Osteocyte (in vitro differentiated cells): ENCODE measurements around the gene IRGC. TPM values are rescaled to one million over a fixed set of nuclear protein-coding genes. Genes with fewer than 3 reads are reported as not detected.

Experiments
- DNase-seq: peaks from one replicate; pipeline ENCODE4 v3.0.0; 2021; ENCODE audit warnings: mixed read lengths; ENCODE audit not compliant: unreplicated experiment; ENCODE audit errors: extremely low spot score
- H3K27ac Mint-ChIP-seq: one replicate; pipeline ENCODE4 v1.8.0; 2021; ENCODE audit warnings: mild to moderate bottlenecking, mixed read lengths; ENCODE audit not compliant: unreplicated experiment
- H3K27me3 Mint-ChIP-seq: one replicate; pipeline ENCODE4 v1.8.0; 2021; ENCODE audit warnings: mixed read lengths; ENCODE audit not compliant: unreplicated experiment
- H3K36me3 Mint-ChIP-seq: one replicate; pipeline ENCODE4 v1.8.0; 2021; ENCODE audit warnings: mixed read lengths; ENCODE audit not compliant: unreplicated experiment
- H3K4me1 Mint-ChIP-seq: one replicate; pipeline ENCODE4 v1.8.0; 2021; ENCODE audit warnings: mixed read lengths; ENCODE audit not compliant: unreplicated experiment
- H3K4me3 Mint-ChIP-seq: one replicate; pipeline ENCODE4 v1.8.0; 2021; ENCODE audit warnings: mild to moderate bottlenecking, moderate library complexity, mixed read lengths; ENCODE audit not compliant: unreplicated experiment
- H3K9me3 Mint-ChIP-seq: one replicate; pipeline ENCODE4 v1.8.0; 2021; ENCODE audit warnings: mixed read lengths; ENCODE audit not compliant: unreplicated experiment
- total RNA-seq: library from RNA; stranded (reverse); gene quantifications from 2 replicates; pipeline ENCODE4 v1.2.1, GENCODE V29; 2021
- TF ChIP-seq, protein P1 (sequence below): fragments of 200-600 bp; sonication (generic); IDR thresholded peaks from 2 replicates; pipeline ENCODE4 v1.5.0; 2021; ENCODE audit warnings: antibody characterized with exemption, mild to moderate bottlenecking, moderate library complexity

Gene IRGC
- total RNA-seq, 1 donor from 2014 or later = not detected

DNA sequence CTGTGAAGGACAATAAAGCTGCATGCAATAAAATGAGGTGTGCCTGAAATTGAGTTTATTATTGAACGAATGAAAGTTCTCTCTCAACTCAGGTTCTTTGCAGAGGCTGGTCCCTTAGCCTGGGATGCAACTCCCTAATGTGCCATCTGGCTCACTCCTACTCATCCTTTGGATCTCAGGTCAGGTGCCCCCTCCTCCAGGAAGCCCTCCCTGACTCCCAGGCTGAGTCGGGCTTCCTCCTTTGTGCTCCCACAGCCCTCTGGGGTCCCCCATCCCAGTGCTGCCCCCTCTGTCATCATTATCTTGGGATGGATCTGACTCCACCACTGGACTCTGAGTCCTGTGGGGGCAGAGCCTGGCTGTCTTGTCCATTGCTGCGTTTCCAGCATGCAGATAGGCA lies 2.7 kb upstream of the IRGC start:
- DNase-seq = no peak
- TF ChIP-seq, protein P1, sequence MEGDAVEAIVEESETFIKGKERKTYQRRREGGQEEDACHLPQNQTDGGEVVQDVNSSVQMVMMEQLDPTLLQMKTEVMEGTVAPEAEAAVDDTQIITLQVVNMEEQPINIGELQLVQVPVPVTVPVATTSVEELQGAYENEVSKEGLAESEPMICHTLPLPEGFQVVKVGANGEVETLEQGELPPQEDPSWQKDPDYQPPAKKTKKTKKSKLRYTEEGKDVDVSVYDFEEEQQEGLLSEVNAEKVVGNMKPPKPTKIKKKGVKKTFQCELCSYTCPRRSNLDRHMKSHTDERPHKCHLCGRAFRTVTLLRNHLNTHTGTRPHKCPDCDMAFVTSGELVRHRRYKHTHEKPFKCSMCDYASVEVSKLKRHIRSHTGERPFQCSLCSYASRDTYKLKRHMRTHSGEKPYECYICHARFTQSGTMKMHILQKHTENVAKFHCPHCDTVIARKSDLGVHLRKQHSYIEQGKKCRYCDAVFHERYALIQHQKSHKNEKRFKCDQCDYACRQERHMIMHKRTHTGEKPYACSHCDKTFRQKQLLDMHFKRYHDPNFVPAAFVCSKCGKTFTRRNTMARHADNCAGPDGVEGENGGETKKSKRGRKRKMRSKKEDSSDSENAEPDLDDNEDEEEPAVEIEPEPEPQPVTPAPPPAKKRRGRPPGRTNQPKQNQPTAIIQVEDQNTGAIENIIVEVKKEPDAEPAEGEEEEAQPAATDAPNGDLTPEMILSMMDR = no peak
- H3K36me3 Mint-ChIP-seq = no peaks in the 10 kb centered on the region
- no peaks in the 10 kb centered on the region for H3K9me3 Mint-ChIP-seq
- peaks cover 7% of the 10 kb centered on the region for H3K27me3 Mint-ChIP-seq
- H3K4me3 Mint-ChIP-seq = no peak overlapping the region
- H3K27ac Mint-ChIP-seq = no peak overlapping the region
- H3K4me1 Mint-ChIP-seq = peaks cover 4% of the 10 kb centered on the region

DNA sequence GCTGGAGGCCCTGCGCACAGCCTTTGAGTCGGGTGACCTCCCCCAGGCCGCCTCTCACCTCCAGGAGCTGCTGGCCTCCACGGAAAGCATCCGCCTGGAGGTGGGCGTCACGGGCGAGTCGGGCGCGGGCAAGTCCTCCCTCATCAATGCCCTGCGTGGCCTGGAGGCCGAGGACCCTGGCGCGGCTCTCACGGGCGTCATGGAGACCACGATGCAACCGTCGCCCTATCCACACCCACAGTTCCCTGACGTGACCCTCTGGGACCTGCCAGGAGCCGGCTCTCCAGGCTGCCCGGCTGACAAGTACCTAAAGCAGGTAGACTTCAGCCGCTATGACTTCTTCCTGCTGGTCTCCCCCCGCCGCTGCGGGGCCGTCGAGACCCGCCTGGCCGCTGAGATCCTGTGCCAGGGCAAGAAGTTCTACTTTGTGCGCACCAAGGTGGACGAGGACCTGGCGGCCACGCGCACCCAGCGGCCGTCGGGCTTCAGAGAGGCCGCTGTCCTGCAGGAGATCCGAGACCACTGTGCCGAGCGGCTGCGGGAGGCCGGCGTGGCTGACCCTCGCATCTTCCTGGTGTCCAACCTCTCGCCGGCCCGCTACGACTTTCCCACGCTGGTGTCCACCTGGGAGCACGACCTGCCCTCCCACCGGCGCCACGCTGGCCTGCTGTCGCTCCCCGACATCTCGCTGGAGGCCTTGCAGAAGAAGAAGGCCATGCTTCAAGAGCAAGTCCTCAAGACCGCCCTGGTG lies 2.9 kb downstream of the IRGC start:
- TF ChIP-seq, protein P1 = no peak
- no peaks in the 10 kb centered on the region for H3K27me3 Mint-ChIP-seq
- H3K27ac Mint-ChIP-seq = no peak overlapping the region
- H3K36me3 Mint-ChIP-seq = no peaks in the 10 kb centered on the region
- H3K4me1 Mint-ChIP-seq = no peaks in the 10 kb centered on the region
- H3K4me3 Mint-ChIP-seq = no peak overlapping the region
- DNase-seq = no peak
- no peaks in the 10 kb centered on the region for H3K9me3 Mint-ChIP-seq

DNA sequence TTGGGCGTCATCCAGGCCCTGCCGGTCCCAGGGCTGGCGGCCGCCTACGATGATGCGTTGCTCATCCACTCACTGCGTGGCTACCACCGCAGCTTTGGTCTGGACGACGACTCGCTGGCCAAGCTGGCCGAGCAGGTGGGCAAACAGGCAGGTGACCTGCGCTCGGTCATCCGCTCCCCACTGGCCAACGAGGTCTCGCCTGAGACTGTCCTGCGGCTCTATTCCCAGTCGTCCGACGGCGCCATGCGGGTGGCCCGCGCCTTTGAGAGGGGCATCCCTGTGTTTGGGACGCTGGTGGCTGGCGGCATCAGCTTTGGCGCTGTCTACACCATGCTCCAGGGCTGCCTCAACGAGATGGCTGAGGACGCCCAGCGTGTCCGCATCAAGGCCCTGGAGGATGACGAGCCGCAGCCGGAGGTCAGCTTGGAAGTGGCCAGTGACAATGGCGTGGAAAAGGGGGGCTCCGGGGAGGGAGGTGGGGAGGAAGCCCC lies 3.5 kb downstream of the IRGC start:
- H3K9me3 Mint-ChIP-seq = no peaks in the 10 kb centered on the region
- H3K36me3 Mint-ChIP-seq = no peaks in the 10 kb centered on the region
- H3K27me3 Mint-ChIP-seq = no peaks in the 10 kb centered on the region
- no peaks in the 10 kb centered on the region for H3K4me1 Mint-ChIP-seq
- DNase-seq = no peak
- TF ChIP-seq, protein P1 = no peak
- H3K4me3 Mint-ChIP-seq = no peak overlapping the region
- no peak overlapping the region for H3K27ac Mint-ChIP-seq

DNA sequence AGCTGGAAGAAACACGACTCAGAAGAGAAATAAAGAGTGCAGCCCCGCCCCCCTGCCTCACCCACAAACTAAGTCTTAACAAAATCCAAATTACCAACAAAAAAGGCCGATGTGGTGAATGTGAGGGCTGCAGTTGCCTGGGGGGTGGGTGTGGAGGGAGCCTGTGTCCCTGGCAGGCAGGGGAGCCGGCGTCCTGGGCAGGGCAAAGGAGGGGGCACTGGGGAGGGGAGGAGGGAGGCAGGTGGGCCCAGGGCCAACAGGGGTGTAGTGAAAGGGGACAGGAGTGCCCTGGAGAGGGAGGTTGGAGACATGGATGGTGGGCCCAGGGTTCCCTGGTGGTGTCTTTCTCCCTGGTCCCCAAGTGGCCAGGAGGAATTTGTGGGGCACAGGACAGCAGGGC lies 4.0 kb downstream of the IRGC start:
- H3K27me3 Mint-ChIP-seq = no peaks in the 10 kb centered on the region
- H3K27ac Mint-ChIP-seq = no peak overlapping the region
- no peaks in the 10 kb centered on the region for H3K4me1 Mint-ChIP-seq
- no peaks in the 10 kb centered on the region for H3K36me3 Mint-ChIP-seq
- no peak overlapping the region for H3K4me3 Mint-ChIP-seq
- H3K9me3 Mint-ChIP-seq = no peaks in the 10 kb centered on the region
- no peak for DNase-seq
- TF ChIP-seq, protein P1 = no peak

DNA sequence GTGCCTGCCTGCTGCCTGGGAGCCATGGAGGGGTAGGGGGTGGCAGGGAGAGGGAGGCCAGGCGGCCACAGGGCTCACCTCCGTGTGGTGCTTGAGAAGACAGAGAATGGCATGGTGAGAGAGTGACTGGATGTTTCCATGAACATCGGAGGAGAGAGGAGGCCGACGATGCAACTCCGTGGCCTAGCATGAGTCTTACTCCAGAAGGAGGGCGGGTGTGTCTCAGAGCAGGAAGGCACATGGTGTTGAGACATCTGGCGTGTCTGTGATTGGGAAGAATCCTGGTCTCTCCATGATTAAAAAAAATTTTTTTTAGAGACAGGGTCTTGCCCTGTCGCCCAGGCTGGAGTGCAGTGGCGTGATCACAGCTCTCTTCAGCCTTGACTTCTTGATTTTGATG lies 5.1 kb downstream of the IRGC start:
- no peaks in the 10 kb centered on the region for H3K27me3 Mint-ChIP-seq

More for the DNA sequence above, 5.1 kb downstream of the IRGC start:
- Mint-ChIP-seq H3K4me1 (no peaks in the 10 kb centered on the region), H3K9me3 (no peaks in the 10 kb centered on the region), H3K36me3 (no peaks in the 10 kb centered on the region), H3K27ac (no peak overlapping the region), H3K4me3 (no peak overlapping the region)
- no peak for DNase-seq
- TF ChIP-seq, protein P1 = no peak
